Activated naive CD4-positive, alpha-beta T cell treated with anti-CD3 and anti-CD28 coated beads, Interleukin-2, amount 10 ng/mL, durations not matched to agents 7 days and 5 days (primary cell): ENCODE data around the gene EMC10.

Experiments
- CTCF ChIA-PET: fragments of 350-600 bp; sonication (Branson Sonifier 250); formaldehyde crosslinking; loops from one replicate; lab custom pipeline; 2021; ENCODE audit warnings: antibody characterized with exemption; lab: Charles Lee
- DNase-seq: peaks from one replicate; pipeline ENCODE4 v3.0.0-alpha.2; 2020
- H3K27ac Mint-ChIP-seq: one replicate; pipeline ENCODE4 v1.8.0; 2021; ENCODE audit warnings: mild to moderate bottlenecking, moderate library complexity, mixed read lengths
- H3K27me3 Mint-ChIP-seq: one replicate; pipeline ENCODE4 v1.8.0; 2021; ENCODE audit warnings: mild to moderate bottlenecking, mixed read lengths
- H3K36me3 Mint-ChIP-seq: one replicate; pipeline ENCODE4 v1.8.0; 2021; ENCODE audit warnings: mixed read lengths
- H3K4me1 Mint-ChIP-seq: one replicate; pipeline ENCODE4 v1.8.0; 2021; ENCODE audit warnings: mixed read lengths
- H3K4me3 Mint-ChIP-seq: one replicate; pipeline ENCODE4 v1.8.0; 2021; ENCODE audit warnings: mild to moderate bottlenecking, moderate library complexity, mixed read lengths
- H3K9me3 Mint-ChIP-seq: one replicate; pipeline ENCODE4 v1.8.0; 2021; ENCODE audit warnings: mixed read lengths

The EMC10 gene

GRCh38 chr19:50535672-50536187 lies 59.4 kb downstream of the EMC10 start:
- no peak for DNase-seq
- no peaks in the 10 kb centered on the region for H3K36me3 Mint-ChIP-seq
- no peak overlapping the region for H3K4me3 Mint-ChIP-seq
- peaks cover 2% of the 10 kb centered on the region for H3K4me1 Mint-ChIP-seq
- peaks cover 4% of the 10 kb centered on the region for H3K9me3 Mint-ChIP-seq
- peaks cover 38% of the 10 kb centered on the region for H3K27me3 Mint-ChIP-seq
- H3K27ac Mint-ChIP-seq: no peak overlapping the region
- CTCF ChIA-PET: interaction anchor here (1.0 to 5.3 kb wide), 3 partner anchors 20 to 386 kb away, joined by 3 to 36 read pairs (median 15); no protein-coding TSS in a partner anchor

- CTCF ChIA-PET: interaction anchor here (1.0 to 5.3 kb wide), 9 partner anchors 8 to 385 kb away, joined by 3 to 36 read pairs (median 10); no protein-coding TSS in a partner anchor
- peaks cover 2% of the 10 kb centered on the region for H3K4me1 Mint-ChIP-seq
- no peaks in the 10 kb centered on the region for H3K36me3 Mint-ChIP-seq
- H3K27ac Mint-ChIP-seq: no peak overlapping the region
- no peak for DNase-seq
- peaks cover 35% of the 10 kb centered on the region for H3K27me3 Mint-ChIP-seq
- H3K4me3 Mint-ChIP-seq: no peak overlapping the region
- H3K9me3 Mint-ChIP-seq: peaks cover 4% of the 10 kb centered on the region
Observed at GRCh38 chr19:50536662-50537305, 60.5 kb downstream of the EMC10 start.

- Mint-ChIP-seq H3K36me3 (no peaks in the 10 kb centered on the region), H3K27me3 (peaks cover 32% of the 10 kb centered on the region), H3K9me3 (peaks cover 4% of the 10 kb centered on the region), H3K4me3 (no peak overlapping the region), H3K4me1 (peaks cover 2% of the 10 kb centered on the region), H3K27ac (no peak overlapping the region)
- CTCF ChIA-PET: interaction anchor here (1.1 to 5.3 kb wide), 8 partner anchors 9 to 385 kb away, joined by 3 to 36 read pairs (median 10); no protein-coding TSS in a partner anchor
- no peak for DNase-seq
Observed at GRCh38 chr19:50537306-50537685, 61.0 kb downstream of the EMC10 start.

GRCh38 chr19:50537769-50538230 lies 61.5 kb downstream of the EMC10 start:
- Mint-ChIP-seq H3K4me3 (no peak overlapping the region), H3K27me3 (peaks cover 28% of the 10 kb centered on the region), H3K4me1 (peaks cover 2% of the 10 kb centered on the region), H3K9me3 (peaks cover 4% of the 10 kb centered on the region), H3K27ac (no peak overlapping the region), H3K36me3 (no peaks in the 10 kb centered on the region)
- CTCF ChIA-PET: interaction anchor here (0.7 to 5.3 kb wide), 10 partner anchors 9 to 384 kb away, joined by 3 to 36 read pairs (median 8); no protein-coding TSS in a partner anchor
- DNase-seq: peak; percentile 76
